Stimulated activated CD8-positive, alpha-beta memory T cell treated with anti-CD3 and anti-CD28 coated beads, Interleukin-12 subunit alpha, Interleukin-12 subunit beta, amount 100 ng/mL, for 1 hour (primary cell): ENCODE data around the gene GPNMB.
A peak's percentile ranks its signal among the peaks of the same experiment; 100 is the strongest.

Source experiments
- DNase-seq: peaks from one replicate; pipeline ENCODE4 v3.0.0-alpha.2; 2020; ENCODE audit warnings: low read depth

Gene GPNMB

GRCh38 chr7:23230641-23231101 lies 15.9 kb upstream of the GPNMB start:
- DNase-seq = no peak

GRCh38 chr7:23232966-23233365 lies 13.6 kb upstream of the GPNMB start:
- no peak for DNase-seq

- no peak for DNase-seq
Observed at GRCh38 chr7:23234569-23235296, 11.8 kb upstream of the GPNMB start.

GRCh38 chr7:23235813-23236221 lies 10.8 kb upstream of the GPNMB start:
- DNase-seq = no peak

GRCh38 chr7:23237000-23237399 lies 9.6 kb upstream of the GPNMB start:
- DNase-seq = no peak

GRCh38 chr7:23238983-23239652 lies 7.5 kb upstream of the GPNMB start:
- no peak for DNase-seq

- no peak for DNase-seq
Observed at GRCh38 chr7:23239698-23240097, 6.9 kb upstream of the GPNMB start.

- DNase-seq = no peak
Observed at GRCh38 chr7:23242321-23242720, 4.3 kb upstream of the GPNMB start.

GRCh38 chr7:23242935-23243334 lies 3.6 kb upstream of the GPNMB start:
- DNase-seq = no peak

- no peak for DNase-seq
Observed at GRCh38 chr7:23247046-23247602, 549 bp downstream of the GPNMB start.

GRCh38 chr7:23247603-23248335 lies 1.2 kb downstream of the GPNMB start:
- DNase-seq = no peak

- no peak for DNase-seq
Observed at GRCh38 chr7:23249486-23249885, 2.9 kb downstream of the GPNMB start.

GRCh38 chr7:23254051-23254681 lies 7.6 kb downstream of the GPNMB start:
- no peak for DNase-seq

GRCh38 chr7:23256731-23257130 lies 10.2 kb downstream of the GPNMB start:
- DNase-seq = no peak

- no peak for DNase-seq
Observed at GRCh38 chr7:23260371-23260770, 13.8 kb downstream of the GPNMB start.

- peak; percentile 30 for DNase-seq
Observed at GRCh38 chr7:23261843-23262452, 15.4 kb downstream of the GPNMB start.

- DNase-seq = no peak
Observed at GRCh38 chr7:23264916-23265458, 18.4 kb downstream of the GPNMB start.

- DNase-seq = no peak
Observed at GRCh38 chr7:23266918-23267317, 20.3 kb downstream of the GPNMB start.

GRCh38 chr7:23267357-23267756 lies 20.8 kb downstream of the GPNMB start:
- DNase-seq = no peak

GRCh38 chr7:23268167-23268566 lies 21.6 kb downstream of the GPNMB start:
- no peak for DNase-seq

GRCh38 chr7:23268746-23269145 lies 22.2 kb downstream of the GPNMB start:
- no peak for DNase-seq
